HG03095 (cell line): ENCODE results near the gene OSBPL10.
"Not testable (repeated sequence)": the region's sequence is repeated elsewhere in the genome, so short reads cannot be mapped to it uniquely, and the experiment has no call there.

Experiments used
- ATAC-seq: cut with Tn5 transposase; IDR thresholded peaks from one replicate; pipeline ENCODE4 v1.9.1; 2021; ENCODE audit warnings: moderate library complexity; ENCODE audit not compliant: unreplicated experiment

Gene OSBPL10

DNA sequence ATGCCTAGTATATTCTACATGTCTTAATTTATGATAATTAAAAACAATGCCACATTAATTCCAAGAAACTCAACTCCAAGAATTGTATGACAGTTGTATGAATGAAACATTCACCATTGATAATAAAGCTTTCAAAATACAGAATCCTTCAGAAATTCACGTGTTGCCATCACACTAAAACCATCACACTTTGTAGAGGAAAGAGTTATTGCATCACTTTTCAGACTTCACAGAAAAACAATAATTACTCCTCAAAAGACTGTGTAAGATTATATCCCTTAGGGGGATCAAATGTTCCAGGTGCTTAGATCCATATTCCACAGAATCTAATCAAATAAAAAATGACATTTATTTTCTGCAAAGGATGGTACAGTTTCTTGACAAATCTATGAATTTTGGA is 85.0 kb downstream of the OSBPL10 start:
- no peak for ATAC-seq

DNA sequence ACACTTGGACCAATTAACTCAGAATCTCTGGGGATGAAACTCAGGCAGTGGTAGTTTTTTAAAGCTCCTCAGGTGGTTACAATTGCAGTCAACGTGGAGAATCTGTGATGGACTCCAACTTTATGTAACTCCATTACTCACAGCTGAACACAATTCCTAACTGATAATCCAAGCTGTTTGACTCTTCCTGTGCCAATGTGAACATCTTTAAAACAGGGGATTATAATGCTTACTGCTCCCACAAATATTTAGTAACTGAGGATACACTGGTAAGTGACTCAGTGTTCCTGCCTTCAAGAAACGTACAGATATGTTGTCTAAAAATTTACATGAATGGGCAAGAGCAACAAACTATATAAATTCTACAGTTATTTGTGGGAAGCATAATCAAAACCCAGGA is 85.6 kb downstream of the OSBPL10 start:
- no peak for ATAC-seq

DNA sequence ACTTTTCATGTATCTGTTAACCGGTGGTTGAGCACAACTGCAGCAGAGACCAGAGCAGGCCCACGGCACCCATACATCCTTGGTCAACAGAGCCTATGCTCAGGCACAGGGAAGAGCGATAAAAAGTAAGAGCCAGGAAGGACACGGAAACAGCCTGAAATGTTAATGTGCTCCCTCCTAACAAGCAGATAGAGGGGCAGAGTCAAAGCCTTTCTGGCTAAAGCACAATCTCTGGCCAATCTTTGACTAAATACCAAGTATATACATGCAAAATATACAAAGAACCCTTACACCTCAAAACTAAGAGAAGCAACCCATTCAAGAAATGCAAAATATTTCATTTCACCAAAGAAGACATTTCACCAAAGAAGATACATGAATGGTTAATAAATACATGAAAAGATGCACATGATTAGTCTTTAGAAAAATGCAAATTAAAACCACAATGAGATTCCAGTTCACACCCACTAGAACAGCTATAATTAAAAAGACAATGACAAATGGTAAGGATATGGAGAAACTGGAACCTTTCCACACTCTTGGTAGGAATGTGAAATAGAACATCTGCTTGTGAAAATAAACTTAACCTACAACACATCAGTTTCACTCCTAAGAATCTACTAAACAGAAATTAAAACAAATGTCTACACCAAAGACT is 88.0 kb downstream of the OSBPL10 start:
- ATAC-seq: no peak

DNA sequence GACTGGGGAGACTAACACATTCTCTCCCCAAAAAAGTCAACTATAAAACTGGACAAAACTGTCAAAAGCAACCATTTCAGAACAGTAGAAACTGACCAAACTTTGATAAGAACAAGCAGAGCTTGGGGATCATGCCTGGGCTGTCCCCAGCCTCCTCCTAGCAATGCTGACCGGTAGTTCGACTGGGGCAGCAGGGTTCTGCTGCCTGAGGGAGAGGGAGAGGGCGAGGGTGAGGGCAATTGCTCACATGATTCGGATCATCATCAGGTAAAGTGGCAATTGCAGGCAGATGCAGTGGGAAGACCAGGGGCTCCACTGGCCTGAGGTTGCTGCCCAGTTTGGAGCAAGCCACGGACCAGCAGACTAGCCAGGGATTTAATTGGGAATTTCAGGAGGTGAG is 88.6 kb downstream of the OSBPL10 start:
- ATAC-seq: no peak

DNA sequence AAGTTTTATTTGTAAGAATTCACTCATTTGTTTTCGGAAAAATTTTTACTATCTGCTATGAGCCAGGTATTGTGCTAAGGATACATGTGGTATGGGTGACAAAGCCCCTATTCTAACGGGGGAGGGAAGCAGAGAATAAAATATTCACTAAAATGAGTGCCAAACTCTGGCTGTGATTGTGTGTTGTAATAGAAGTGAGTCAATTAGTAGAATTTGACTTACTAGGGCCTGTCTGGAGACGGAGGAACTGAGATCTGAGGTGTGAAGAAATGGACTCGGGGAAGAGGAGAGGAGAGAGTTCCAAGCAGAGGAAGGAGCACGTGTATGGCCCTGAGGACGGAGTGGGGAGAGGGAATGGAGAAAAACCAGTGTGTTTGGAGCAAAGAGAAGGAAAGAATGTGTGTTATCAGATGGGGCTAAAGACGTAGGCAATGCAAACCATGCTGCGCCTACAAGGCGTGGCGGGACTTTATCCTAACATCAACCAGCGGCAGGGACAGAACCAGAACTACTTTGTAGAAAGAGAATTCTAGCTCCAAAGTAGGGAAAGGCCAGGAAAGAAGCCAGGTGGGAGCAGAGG is 89.1 kb downstream of the OSBPL10 start:
- no peak for ATAC-seq

DNA sequence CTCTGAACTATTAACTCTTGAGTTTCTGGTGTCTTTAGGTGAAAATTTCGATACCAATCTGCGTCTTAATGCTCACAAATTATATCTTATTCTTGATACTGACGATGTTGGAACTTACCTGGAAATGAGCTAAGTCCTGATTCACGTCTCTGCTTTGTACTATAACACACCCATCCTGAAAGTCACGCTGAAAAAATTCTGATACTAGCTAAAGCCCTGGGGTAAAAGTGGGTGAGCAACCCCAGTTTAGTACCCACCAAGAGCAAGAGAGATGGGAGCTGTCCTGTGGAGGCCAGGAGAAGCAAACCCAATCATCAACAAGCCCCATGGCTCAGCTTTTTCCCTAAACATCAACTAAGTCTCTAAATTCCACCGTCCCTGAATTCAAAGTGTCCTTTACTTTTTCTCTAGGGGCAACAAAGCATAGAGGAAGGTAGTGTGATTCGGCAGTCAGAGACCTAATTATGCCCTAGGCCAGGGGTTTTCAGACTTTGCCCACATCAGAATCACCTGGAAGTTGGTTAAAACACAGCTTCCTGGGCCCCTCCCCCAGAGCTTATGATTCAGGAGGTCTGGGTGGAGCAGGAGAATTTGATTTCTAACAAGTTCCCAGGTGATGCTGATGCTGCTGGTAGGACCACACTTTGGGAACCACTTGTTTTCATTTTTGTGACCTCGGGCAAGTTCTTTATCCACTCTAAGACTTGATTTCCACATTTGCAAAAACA is 90.2 kb downstream of the OSBPL10 start:
- no peak for ATAC-seq

DNA sequence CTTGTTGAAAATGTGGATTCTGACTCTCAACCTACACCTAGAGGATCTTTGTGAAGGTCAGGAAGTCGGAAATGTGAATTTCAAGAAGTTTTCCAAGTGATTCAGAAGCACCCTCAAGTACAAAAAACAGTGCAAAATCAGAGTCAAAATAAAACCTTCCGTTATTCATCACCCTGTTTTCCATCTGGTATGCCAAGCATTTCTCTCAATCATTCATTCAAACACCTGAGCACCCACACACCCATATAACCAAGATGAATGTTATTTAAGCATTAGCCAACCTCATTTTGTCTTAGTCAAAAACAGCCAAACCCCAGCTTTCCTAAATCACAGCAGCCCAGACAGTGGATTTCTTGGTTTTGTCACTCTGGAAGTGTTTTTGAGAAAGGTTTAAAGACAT is 91.1 kb downstream of the OSBPL10 start:
- no peak for ATAC-seq

DNA sequence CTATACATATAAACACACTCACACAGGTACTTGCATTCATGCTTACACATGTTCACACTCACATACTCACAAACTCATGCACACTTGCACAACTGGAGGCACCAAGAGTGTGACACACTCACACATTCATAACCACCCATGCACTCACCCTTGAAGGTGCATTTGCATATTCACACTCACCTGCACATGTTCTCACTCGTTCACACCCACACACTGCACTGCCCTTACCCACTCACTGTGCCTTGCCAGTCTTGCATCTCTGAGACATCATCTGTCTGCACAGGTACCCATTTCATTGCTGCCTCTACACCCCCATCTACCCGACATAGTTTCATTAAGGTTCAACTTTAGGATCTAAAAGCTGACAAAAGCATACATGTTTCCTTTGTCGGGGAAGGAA is 95.8 kb downstream of the OSBPL10 start:
- ATAC-seq: no peak

DNA sequence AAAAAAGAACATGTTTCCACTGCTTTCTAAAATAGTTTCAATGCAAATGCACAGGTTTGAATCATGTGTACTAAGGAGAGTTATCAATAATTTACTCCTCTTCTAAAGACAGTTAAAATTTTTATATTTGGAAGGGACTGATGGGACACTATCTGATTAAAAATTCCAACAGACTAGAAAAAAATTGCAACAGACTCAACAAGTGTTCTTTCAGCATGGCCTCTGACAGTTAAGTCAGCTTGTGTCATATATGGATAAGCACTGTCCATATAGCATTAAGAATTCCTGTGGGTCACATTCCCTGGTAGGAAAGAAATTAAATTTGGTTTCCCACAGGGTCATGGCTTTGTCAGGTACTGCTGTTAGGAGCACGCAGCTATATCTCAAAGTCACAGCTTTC is 96.8 kb downstream of the OSBPL10 start:
- no peak for ATAC-seq

DNA sequence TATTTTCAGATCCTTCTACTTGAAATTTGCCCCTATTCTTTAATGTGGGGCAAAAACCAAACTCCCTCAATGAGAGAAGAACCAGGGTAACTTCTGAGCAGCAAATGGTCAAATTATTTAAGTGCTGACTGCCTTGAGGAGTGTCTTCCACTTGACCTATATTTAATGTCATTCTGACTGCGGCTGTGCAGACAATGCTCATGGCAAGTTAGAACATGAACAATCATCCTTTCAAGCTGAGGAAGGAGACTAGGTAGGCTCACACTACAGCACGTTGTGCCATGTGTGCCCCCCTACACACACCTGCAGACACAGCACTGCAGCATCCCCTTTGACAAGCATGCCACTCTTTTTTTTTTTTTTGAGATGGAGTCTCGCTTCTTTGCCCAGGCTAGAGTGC is 98.2 kb downstream of the OSBPL10 start:
- ATAC-seq: no peak

DNA sequence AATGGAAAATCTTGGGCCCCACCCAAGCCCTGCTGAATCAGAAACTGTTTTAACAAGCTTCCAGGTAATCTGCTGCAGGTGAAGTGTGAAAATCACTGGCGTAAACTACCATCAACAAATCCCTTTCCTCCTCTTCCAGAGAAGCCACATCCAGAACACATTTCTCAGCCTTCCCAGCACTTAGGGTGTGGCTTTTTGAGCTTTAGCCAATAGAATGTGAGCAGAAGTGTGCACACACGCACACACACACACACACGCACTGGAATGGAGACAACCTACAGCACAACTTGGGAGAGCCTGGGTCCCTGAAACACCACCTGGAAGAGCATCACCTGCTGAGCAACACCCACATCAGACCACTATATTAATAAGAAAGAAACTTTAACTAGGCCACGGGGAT is 98.6 kb downstream of the OSBPL10 start:
- no peak for ATAC-seq

DNA sequence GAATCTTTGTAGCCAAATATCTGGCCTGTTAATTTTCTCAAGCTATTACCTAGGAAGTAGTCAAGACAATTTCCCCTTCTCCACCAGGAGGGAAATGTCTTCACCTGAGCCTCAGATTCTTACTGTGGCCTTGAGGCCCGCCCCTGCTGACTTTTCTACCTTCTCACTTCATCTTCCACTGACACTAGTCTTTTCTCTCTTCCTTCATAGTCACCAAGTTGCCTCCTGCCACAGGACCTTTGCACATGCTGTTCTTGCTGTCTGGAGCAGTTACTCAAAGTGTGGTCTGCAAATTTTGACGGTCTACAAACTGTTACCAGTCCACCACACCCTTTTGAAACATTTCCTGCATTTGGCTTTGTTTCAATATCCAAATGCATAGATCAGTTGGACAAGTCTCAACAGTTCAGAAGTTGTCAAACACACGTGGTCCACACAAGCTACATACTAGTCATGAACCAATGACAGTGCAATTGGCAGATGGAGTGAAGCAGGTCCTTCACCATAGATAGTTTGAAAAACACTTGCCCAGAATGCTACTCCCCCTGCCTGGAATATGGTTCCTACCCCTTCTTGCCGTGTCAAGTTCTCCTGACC is 100.5 kb downstream of the OSBPL10 start:
- no peak for ATAC-seq

DNA sequence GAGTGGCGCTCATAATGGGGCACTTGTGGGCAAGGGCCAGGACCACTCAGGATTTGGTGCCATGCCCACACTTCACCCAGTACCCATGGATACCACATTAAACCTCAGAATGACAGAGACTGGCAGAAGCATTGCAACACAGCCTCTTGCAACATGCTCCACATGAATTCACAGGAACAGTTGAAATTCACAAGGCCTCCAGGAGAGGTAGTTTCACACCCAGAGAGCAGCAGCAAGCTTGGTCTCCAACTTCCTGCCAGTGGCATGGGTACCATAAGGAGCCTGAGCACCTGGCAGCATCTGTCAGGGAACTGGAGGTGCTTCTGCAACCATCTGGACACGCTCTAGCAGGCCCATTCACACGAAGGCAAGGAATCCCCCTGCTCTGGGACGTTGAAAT is 101.0 kb downstream of the OSBPL10 start:
- ATAC-seq: no peak

DNA sequence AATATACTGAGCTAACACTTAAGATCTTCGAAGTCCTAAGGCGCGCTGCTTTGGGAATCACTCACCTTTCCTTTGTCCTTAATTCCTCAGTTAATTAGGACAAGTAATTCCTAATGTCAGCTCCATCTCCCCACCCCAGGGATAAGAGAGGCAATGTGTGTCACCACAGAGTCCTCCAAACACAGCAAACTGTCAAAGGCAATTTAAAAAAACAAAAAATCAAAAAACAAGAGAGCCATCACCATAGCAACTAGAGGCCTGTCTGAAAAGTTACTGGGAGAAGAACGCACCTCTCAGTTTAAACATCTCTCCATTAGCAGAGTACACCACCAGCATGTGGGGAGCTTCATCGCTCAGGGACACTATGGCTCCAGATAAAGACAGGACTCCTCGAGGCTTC is 101.7 kb downstream of the OSBPL10 start:
- ATAC-seq: no peak

DNA sequence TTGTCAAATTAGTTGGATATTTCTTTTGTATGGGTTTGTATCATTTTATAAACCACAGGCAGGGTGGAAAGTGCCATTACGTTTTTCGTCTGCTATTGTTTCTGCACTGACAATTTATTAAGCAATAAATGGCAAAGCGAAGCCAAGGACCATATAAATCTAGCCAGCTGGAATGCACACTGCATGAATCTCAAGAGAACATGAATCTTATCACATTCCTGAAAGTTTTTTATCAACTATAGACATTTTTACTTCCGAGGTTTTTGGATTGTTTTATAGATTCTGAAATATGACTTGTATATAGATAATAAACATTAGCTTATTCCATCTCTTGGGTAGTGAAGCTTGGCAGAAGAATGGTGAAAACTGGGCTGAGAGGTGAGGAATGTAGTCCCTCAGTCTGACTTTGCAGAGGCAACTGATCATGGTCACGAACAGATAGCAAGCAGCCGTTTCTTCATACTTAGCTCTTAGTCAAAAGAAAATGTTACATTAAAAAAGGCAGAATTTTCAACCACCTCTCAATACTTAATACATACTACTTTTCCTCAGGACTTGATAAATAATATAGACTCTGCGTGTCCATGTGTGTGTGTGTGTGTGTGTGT is 102.7 kb downstream of the OSBPL10 start:
- no peak for ATAC-seq

DNA sequence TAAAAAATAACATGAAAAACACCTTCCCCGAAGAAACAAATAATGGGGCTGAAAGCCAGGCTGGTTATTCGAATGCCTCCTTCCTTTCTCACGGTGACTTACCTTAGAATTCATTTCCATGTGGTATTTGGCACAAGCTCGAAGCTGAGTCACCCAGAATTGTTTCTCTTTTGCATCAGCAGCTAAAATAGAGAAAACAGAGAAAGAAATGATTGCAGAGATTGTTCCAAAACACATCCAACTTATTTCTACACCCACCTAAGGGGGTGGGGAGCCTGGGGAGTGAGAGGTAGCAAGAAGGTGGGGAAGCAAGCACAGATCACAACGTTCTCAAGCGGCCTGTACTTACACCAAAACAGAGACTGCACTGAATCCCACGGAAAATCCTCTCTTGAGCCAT is 104.7 kb downstream of the OSBPL10 start:
- no peak for ATAC-seq

DNA sequence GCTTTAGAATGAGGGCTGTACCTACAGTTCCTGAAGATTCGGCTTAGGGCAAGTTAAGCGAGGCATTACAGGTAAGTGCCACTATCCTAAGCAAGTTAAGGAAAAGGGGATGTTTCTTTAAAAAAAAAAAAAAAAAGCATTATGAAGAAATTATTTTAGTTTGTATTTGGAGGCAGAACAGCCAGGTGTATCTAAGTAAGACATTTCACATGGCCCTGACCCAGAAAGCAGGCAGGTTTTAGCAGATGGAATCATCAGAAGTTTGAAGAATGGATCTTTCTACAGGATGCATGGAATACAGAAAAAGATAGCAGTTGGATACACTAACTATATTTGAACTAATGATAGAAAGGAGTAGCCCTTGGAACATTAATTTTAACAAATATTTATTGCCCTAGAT is 105.6 kb downstream of the OSBPL10 start:
- no peak for ATAC-seq

DNA sequence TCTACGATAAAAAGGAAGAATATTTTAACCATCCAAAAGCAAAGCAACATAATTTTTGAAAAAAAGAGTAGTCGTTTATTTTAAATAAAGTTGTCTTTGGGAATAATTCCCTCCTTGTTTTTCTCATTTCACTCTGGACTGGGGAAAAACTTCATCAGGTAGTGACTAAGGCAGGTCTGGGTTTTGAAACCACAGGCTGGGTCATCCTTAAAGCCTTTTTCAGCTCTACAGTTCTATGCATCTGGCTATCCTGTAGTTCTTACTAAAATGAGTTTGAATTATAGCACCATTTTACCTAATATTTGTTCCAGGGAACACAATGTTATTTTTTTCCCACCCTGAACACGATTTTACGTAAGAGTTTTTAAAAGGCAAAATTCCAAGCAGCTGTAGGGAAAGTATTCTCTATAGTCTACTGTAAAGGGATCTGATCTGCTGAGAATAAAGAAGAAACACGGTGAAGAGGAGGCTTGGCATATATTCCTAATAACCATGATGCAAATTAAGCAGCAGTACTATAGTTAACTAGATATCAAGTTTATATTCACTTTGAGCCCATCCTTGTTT is 107.7 kb downstream of the OSBPL10 start:
- no peak for ATAC-seq

DNA sequence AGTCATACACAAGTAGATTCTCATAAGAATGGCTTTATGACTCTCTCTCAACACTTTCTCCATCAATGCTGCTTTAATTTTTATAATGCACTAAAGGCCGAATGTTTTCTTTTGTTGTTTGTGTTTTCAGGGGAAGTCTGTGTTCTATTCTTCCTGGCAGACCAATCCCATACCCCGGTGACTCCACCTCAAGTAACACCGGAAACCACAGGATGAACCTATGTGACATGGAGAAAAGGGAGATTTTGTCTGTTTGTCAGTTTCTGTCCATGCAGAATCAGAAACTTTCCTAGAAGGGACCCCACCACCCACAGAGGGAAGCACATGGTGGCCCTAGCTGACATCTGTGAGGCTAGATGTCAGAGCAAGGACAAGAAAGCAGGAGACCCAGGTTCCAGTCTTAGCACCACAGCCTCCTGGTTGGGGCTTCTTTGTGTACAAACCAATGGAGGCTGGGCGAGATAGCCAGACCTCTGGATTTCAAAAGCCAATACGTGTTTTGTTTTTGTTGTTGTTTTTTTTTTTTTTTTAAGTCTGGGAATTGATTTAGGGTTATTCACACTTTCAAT is 109.0 kb downstream of the OSBPL10 start:
- no peak for ATAC-seq

DNA sequence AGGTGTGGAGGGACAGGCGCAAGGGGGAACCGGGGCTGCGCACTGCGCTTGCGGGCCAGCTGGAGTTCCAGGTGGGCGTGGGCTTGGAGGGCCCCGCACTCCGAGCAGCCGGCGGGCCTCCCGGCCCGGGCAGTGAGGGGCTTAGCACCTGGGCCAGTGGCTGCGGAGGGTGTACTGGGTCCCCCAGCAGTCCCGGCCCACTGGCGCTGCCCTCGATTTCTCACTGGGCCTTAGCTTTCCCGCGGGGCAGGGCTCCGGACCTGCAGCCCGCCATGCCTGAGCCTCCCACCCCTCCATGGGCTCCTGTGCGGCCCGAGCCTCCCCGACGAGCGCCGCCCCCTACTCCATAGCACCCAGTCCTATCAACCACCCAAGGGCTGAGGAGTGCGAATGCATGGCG is 111.0 kb downstream of the OSBPL10 start:
- ATAC-seq: not testable (repeated sequence)

DNA sequence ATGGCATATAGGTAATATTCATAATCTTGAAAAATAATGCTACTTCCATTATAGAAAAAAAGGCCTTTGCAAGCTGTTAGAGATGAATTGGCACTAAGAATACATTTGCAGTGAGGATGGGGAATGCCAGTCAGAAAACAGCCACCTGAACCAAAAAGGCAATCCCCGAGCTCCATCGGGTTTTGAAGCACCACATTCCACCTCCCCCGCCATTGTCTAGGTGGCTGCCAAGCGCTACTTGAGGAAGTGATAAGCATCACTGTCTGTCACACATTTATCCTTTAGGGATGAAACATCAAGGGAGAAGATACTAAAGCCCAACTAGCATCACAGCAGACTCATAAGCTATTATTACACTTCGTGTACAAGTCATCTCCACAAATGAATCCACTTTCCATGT is 112.8 kb downstream of the OSBPL10 start:
- no peak for ATAC-seq
